HEK293 (cell line): ENCODE results near the gene SNX8.

ENCODE experiments used
- CTCF ChIA-PET: fragments of 350-600 bp; formaldehyde crosslinking; extraction: SDS; loops from one replicate; lab custom pipeline; 2021; ENCODE audit warnings: antibody characterized with exemption; lab: Yijun Ruan, JAX
- POLR2A ChIA-PET: fragments of 300-600 bp; formaldehyde crosslinking; extraction: SDS; loops from one replicate; lab custom pipeline; 2020; ENCODE audit warnings: antibody characterized with exemption, inconsistent platforms; lab: Yijun Ruan, JAX
- H3K27ac ChIP-seq: fragments of 200-500 bp; sonication (Bioruptor generic); 2 replicates; pipeline ENCODE4 v1.5.1; 2014; ENCODE audit warnings: low read depth, low read length, control low read depth, inconsistent platforms; ENCODE audit errors: extremely low read depth
- H3K36me3 ChIP-seq, 2 experiments: fragments of 200-500 bp in 1 of 2; sonication (Bioruptor generic) in 1 of 2; 1 replicate in 1 of 2; 2 replicates in 1 of 2; pipeline ENCODE4 v1.5.1; 2014 to 2017; ENCODE audit warnings: inconsistent platforms in 2 of 2, low read length in 2 of 2; ENCODE audit not compliant: control insufficient read depth in 2 of 2, insufficient read depth in 1 of 2
- H3K4me1 ChIP-seq: fragments of 200-500 bp; sonication (Bioruptor generic); 2 replicates; pipeline ENCODE4 v1.5.1; 2014; ENCODE audit warnings: mild to moderate bottlenecking, low read length, inconsistent platforms; ENCODE audit not compliant: control insufficient read depth, insufficient read depth
- H3K4me3 ChIP-seq: 2 replicates; pipeline ENCODE4 v1.5.1; 2011; ENCODE audit warnings: low read depth, mild to moderate bottlenecking, control low read depth, low read length, moderate library complexity
- H3K9me3 ChIP-seq: fragments of 200-500 bp; sonication (Bioruptor generic); 2 replicates; pipeline ENCODE4 v1.5.1; 2014; ENCODE audit warnings: low read depth, low read length, inconsistent platforms; ENCODE audit not compliant: control insufficient read depth, insufficient read depth
- EGR2 ChIP-seq: fragments of 450-650 bp; formaldehyde crosslinking; IDR thresholded peaks from 2 replicates; pipeline ENCODE4 v1.5.1; 2016; ENCODE audit warnings: low read depth, missing biosample characterization, missing genetic modification characterization
- GLI2 ChIP-seq: fragments of 450-650 bp; formaldehyde crosslinking; IDR thresholded peaks from 2 replicates; pipeline ENCODE4; 2017; ENCODE audit warnings: missing biosample characterization, missing genetic modification characterization, low read depth, borderline replicate concordance
- GLIS1 ChIP-seq: fragments of 450-650 bp; formaldehyde crosslinking; IDR thresholded peaks from 2 replicates; pipeline ENCODE4 v1.5.1; 2016; ENCODE audit warnings: missing biosample characterization, missing genetic modification characterization
- KLF1 ChIP-seq: fragments of 450-650 bp; formaldehyde crosslinking; IDR thresholded peaks from 2 replicates; pipeline ENCODE4 v1.5.1; 2016; ENCODE audit warnings: missing biosample characterization, missing genetic modification characterization
- KLF7 ChIP-seq: fragments of 450-650 bp; formaldehyde crosslinking; IDR thresholded peaks from 2 replicates; pipeline ENCODE4 v1.5.1; 2016; ENCODE audit warnings: missing biosample characterization, missing genetic modification characterization, borderline replicate concordance
- KLF8 ChIP-seq: fragments of 450-650 bp; formaldehyde crosslinking; IDR thresholded peaks from 2 replicates; pipeline ENCODE4 v1.5.1; 2016; ENCODE audit warnings: missing biosample characterization, missing genetic modification characterization
- ZFP3 ChIP-seq: fragments of 450-650 bp; formaldehyde crosslinking; IDR thresholded peaks from 2 replicates; pipeline ENCODE4 v1.5.1; 2016; ENCODE audit warnings: low read depth, missing biosample characterization, missing genetic modification characterization
- ZNF114 ChIP-seq: fragments of 450-650 bp; formaldehyde crosslinking; IDR thresholded peaks from 2 replicates; pipeline ENCODE4 v1.5.0; 2017; ENCODE audit warnings: missing biosample characterization, missing genetic modification characterization
- ZNF155 ChIP-seq: fragments of 450-650 bp; formaldehyde crosslinking; IDR thresholded peaks from 2 replicates; pipeline ENCODE4 v1.5.1; 2016; ENCODE audit warnings: missing biosample characterization, missing genetic modification characterization
- ZNF311 ChIP-seq: fragments of 450-650 bp; formaldehyde crosslinking; IDR thresholded peaks from 2 replicates; pipeline ENCODE4 v1.5.1; 2017; ENCODE audit warnings: missing biosample characterization, missing genetic modification characterization, borderline replicate concordance
- ZNF341 ChIP-seq: fragments of 450-650 bp; formaldehyde crosslinking; IDR thresholded peaks from 2 replicates; pipeline ENCODE4; 2016; ENCODE audit warnings: low read depth, missing biosample characterization, missing genetic modification characterization
- ZNF394 ChIP-seq: fragments of 450-650 bp; formaldehyde crosslinking; IDR thresholded peaks from 2 replicates; pipeline ENCODE4 v1.5.1; 2016; ENCODE audit warnings: missing biosample characterization, missing genetic modification characterization, mild to moderate bottlenecking, moderate library complexity, borderline replicate concordance
- ZNF521 ChIP-seq: fragments of 450-650 bp; formaldehyde crosslinking; IDR thresholded peaks from 2 replicates; pipeline ENCODE4 v1.5.1; 2017; ENCODE audit warnings: missing biosample characterization, mild to moderate bottlenecking, missing genetic modification characterization
- ZNF530 ChIP-seq: fragments of 450-650 bp; formaldehyde crosslinking; IDR thresholded peaks from 2 replicates; pipeline ENCODE4 v1.5.1; 2016; ENCODE audit warnings: low read depth, missing biosample characterization, missing genetic modification characterization
- ZNF558 ChIP-seq: fragments of 450-650 bp; formaldehyde crosslinking; IDR thresholded peaks from 2 replicates; pipeline ENCODE4 v1.5.1; 2016; ENCODE audit warnings: missing biosample characterization, missing genetic modification characterization
- ZNF747 ChIP-seq: fragments of 450-650 bp; formaldehyde crosslinking; IDR thresholded peaks from 2 replicates; pipeline ENCODE4 v1.5.1; 2016; ENCODE audit warnings: missing biosample characterization, missing genetic modification characterization
- ZNF791 ChIP-seq: fragments of 450-650 bp; formaldehyde crosslinking; IDR thresholded peaks from 2 replicates; pipeline ENCODE4 v1.5.1; 2016; ENCODE audit warnings: missing biosample characterization, missing genetic modification characterization
- ZSCAN16 ChIP-seq: fragments of 450-650 bp; formaldehyde crosslinking; IDR thresholded peaks from 2 replicates; pipeline ENCODE4 v1.5.1; 2016; ENCODE audit warnings: missing biosample characterization, missing genetic modification characterization
- ZSCAN23 ChIP-seq: fragments of 450-650 bp; formaldehyde crosslinking; IDR thresholded peaks from 2 replicates; pipeline ENCODE4 v1.5.1; 2016; ENCODE audit warnings: missing biosample characterization, missing genetic modification characterization
- TF ChIP-seq, protein P1 (sequence below): fragments of 450-650 bp; formaldehyde crosslinking; IDR thresholded peaks from 2 replicates; pipeline ENCODE4 v1.5.1; 2016; ENCODE audit warnings: missing biosample characterization, missing genetic modification characterization
- TF ChIP-seq, protein P2 (sequence below): fragments of 450-650 bp; formaldehyde crosslinking; optimal IDR thresholded peaks from 2 replicates; pipeline ENCODE3; 2016; ENCODE audit warnings: missing biosample characterization, mild to moderate bottlenecking, missing genetic modification characterization

SNX8 gene

GRCh38 chr7:2209146-2209960 lies 104.9 kb downstream of the SNX8 start (continued):
- TF ChIP-seq, protein P1, sequence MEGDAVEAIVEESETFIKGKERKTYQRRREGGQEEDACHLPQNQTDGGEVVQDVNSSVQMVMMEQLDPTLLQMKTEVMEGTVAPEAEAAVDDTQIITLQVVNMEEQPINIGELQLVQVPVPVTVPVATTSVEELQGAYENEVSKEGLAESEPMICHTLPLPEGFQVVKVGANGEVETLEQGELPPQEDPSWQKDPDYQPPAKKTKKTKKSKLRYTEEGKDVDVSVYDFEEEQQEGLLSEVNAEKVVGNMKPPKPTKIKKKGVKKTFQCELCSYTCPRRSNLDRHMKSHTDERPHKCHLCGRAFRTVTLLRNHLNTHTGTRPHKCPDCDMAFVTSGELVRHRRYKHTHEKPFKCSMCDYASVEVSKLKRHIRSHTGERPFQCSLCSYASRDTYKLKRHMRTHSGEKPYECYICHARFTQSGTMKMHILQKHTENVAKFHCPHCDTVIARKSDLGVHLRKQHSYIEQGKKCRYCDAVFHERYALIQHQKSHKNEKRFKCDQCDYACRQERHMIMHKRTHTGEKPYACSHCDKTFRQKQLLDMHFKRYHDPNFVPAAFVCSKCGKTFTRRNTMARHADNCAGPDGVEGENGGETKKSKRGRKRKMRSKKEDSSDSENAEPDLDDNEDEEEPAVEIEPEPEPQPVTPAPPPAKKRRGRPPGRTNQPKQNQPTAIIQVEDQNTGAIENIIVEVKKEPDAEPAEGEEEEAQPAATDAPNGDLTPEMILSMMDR (tag by site-specific recombination): peak; percentile 81
- TF ChIP-seq ZSCAN23 (no peak), EGR2 (tag by site-specific recombination) (0 out of 2 replicates have a peak, but pooled peaks have one; percentile 24), ZNF341 (tag by site-specific recombination) (no peak), ZNF155 (tag by site-specific recombination) (no peak), GLIS1 (tag by site-specific recombination) (0 out of 2 replicates have a peak, but pooled peaks have one; percentile 11)

GRCh38 chr7:2208712-2209111 lies 105.5 kb downstream of the SNX8 start:
- CTCF ChIA-PET: interaction anchor here (0.6 kb wide), 2 partner anchors 364 to 630 kb away, joined by 3 to 4 read pairs; no protein-coding TSS in a partner anchor
- H3K4me1 ChIP-seq: no peaks in the 10 kb centered on the region
- no peak for TF ChIP-seq ZNF558 (tag by site-specific recombination)
- no peak for TF ChIP-seq ZNF311
- TF ChIP-seq, all 188 proteins: peak for 0
- Histone ChIP-seq H3K27ac (no peak overlapping the region), H3K36me3 (peaks cover 7 to 83% of the 10 kb centered on the region in 2 experiments; a peak in 2 of 3 replicates), H3K4me3 (no peak overlapping the region), H3K9me3 (no peaks in the 10 kb centered on the region)
- POLR2A ChIA-PET: no interaction called here

DNA sequence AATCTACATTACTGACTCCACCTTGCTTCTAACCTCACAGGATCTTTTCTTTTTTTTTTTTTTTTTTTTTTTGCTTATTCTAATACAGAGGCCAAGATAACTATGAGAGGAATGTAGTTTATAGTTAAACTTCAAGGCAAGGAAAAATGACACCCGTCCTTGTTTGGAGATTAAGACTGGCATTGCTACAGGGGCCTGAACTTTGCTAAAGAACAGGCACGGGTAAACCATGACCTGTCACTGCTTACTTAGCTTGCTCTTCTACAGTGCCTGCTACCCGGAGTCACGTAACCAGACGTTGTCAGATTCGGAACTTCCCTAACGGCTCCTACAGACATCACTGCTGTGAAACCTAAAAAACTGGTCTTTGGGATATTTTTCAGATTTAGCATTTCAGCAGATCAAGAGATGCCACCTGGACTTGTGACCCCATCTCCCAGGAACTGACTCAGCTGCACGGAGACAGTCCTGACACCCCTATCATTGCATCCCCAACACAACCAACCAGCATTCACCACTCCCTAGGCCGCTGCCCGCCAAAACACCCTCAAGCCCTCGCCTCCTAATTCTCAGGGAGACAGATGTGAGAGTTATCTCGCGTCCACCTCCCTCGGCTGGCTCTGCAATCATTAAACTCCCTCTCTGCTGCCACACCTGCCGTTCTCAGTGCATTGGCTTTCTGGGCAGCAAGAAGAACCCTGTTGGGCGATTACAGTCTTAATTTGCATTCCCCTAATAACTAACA lies 109.0 kb downstream of the SNX8 start:
- POLR2A ChIA-PET: no interaction called here
- H3K9me3 ChIP-seq: no peaks in the 10 kb centered on the region
- H3K27ac ChIP-seq: no peak overlapping the region
- H3K36me3 ChIP-seq: peaks cover 7 to 78% of the 10 kb centered on the region in 2 experiments; a peak in 2 of 3 replicates
- H3K4me3 ChIP-seq: no peak overlapping the region
- no peak for TF ChIP-seq ZNF530 (tag by site-specific recombination)
- no peak for TF ChIP-seq KLF1 (tag by site-specific recombination)
- TF ChIP-seq GLI2 (tag by site-specific recombination): no peak
- no peak for TF ChIP-seq ZNF747 (tag by site-specific recombination)
- TF ChIP-seq, protein P2, sequence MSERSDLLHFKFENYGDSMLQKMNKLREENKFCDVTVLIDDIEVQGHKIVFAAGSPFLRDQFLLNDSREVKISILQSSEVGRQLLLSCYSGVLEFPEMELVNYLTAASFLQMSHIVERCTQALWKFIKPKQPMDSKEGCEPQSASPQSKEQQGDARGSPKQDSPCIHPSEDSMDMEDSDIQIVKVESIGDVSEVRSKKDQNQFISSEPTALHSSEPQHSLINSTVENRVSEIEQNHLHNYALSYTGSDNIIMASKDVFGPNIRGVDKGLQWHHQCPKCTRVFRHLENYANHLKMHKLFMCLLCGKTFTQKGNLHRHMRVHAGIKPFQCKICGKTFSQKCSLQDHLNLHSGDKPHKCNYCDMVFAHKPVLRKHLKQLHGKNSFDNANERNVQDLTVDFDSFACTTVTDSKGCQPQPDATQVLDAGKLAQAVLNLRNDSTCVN (tag by site-specific recombination): no peak
- TF ChIP-seq ZNF394 (tag by site-specific recombination): no peak
- TF ChIP-seq ZNF791 (tag by site-specific recombination): no peak
- no peak for TF ChIP-seq KLF8 (tag by site-specific recombination)
- no peak for TF ChIP-seq ZNF521 (tag by site-specific recombination)
- no peak for TF ChIP-seq ZNF114 (tag by site-specific recombination)
- no peak for TF ChIP-seq ZNF341 (tag by site-specific recombination)
- no peak for TF ChIP-seq KLF7
- TF ChIP-seq ZSCAN16: no peak
- no peak for TF ChIP-seq ZFP3 (tag by site-specific recombination)
- no peaks in the 10 kb centered on the region for H3K4me1 ChIP-seq
- CTCF ChIA-PET: interaction anchor here (1.1 to 1.4 kb wide), 2 partner anchors 10 to 106 kb away, joined by 3 read pairs; no protein-coding TSS in a partner anchor
